H9 (cell line): Measurements from ENCODE around the gene KRT31. TPM values are rescaled to one million over a fixed set of nuclear protein-coding genes. Genes with fewer than 3 reads are reported as not detected.

Experiments
- DNase-seq: peaks from one replicate; pipeline ENCODE4 v3.0.0-alpha.2; 2017
- H2AFZ ChIP-seq: one replicate; pipeline ENCODE4 v1.6.1; 2013; ENCODE audit warnings: mild to moderate bottlenecking, low read length, control low read depth, moderate library complexity
- H2AK5ac ChIP-seq: 2 replicates; pipeline ENCODE4 v1.6.1; 2013; ENCODE audit warnings: low read length, control low read depth, mixed read lengths; ENCODE audit not compliant: insufficient read length
- H2BK120ac ChIP-seq: one replicate; pipeline ENCODE4 v1.6.1; 2013; ENCODE audit warnings: low read depth, mild to moderate bottlenecking, low read length, control low read depth, inconsistent platforms; ENCODE audit not compliant: poor library complexity, severe bottlenecking
- H2BK12ac ChIP-seq: 2 replicates; pipeline ENCODE4 v1.6.1; 2013; ENCODE audit warnings: low read length, control low read depth, mixed read lengths, low read depth; ENCODE audit not compliant: insufficient read length
- H2BK15ac ChIP-seq: 2 replicates; pipeline ENCODE4 v1.6.1; 2013; ENCODE audit warnings: low read depth, low read length, control low read depth
- H2BK20ac ChIP-seq: one replicate; pipeline ENCODE4 v1.6.1; 2013; ENCODE audit warnings: low read depth, mild to moderate bottlenecking, low read length, control low read depth, inconsistent platforms; ENCODE audit not compliant: poor library complexity, severe bottlenecking
- H2BK5ac ChIP-seq: 2 replicates; pipeline ENCODE4 v1.6.1; 2013; ENCODE audit warnings: low read length, control low read depth, mixed read lengths; ENCODE audit not compliant: insufficient read length
- H3K14ac ChIP-seq: 2 replicates; pipeline ENCODE4 v1.6.1; 2013; ENCODE audit warnings: low read length, control low read depth; ENCODE audit not compliant: insufficient read depth
- H3K18ac ChIP-seq: 2 replicates; pipeline ENCODE4 v1.6.1; 2013; ENCODE audit warnings: low read depth, mild to moderate bottlenecking, mixed read lengths, low read length, control low read depth; ENCODE audit not compliant: insufficient read length
- H3K23ac ChIP-seq: 2 replicates; pipeline ENCODE4 v1.6.1; 2013; ENCODE audit warnings: low read length, control low read depth, mixed read lengths, low read depth; ENCODE audit not compliant: insufficient read length
- H3K23me2 ChIP-seq: 2 replicates; pipeline ENCODE4 v1.6.1; 2013; ENCODE audit warnings: low read depth, mild to moderate bottlenecking, mixed read lengths, low read length, control low read depth; ENCODE audit not compliant: insufficient read length, poor library complexity, severe bottlenecking
- H3K27ac ChIP-seq: 2 replicates; pipeline ENCODE4 v1.5.1; 2013; ENCODE audit warnings: low read length, control low read depth, mixed read lengths, low read depth; ENCODE audit not compliant: insufficient read length
- H3K27me3 ChIP-seq: 2 replicates; pipeline ENCODE4 v1.6.1; 2013; ENCODE audit warnings: low read length, control low read depth, inconsistent platforms; ENCODE audit not compliant: insufficient read depth
- H3K4ac ChIP-seq: 2 replicates; pipeline ENCODE4 v1.6.1; 2013; ENCODE audit warnings: low read depth, mild to moderate bottlenecking, control low read depth, inconsistent platforms, low read length, moderate library complexity
- H3K4me1 ChIP-seq: 2 replicates; pipeline ENCODE4 v1.6.1; 2013; ENCODE audit warnings: low read length, control low read depth, inconsistent platforms; ENCODE audit not compliant: insufficient read depth
- H3K4me2 ChIP-seq: 2 replicates; pipeline ENCODE4 v1.6.1; 2013; ENCODE audit warnings: low read length, control low read depth, mixed read lengths; ENCODE audit not compliant: insufficient read length, insufficient read depth
- H3K56ac ChIP-seq: 2 replicates; pipeline ENCODE4 v1.6.1; 2013; ENCODE audit warnings: low read depth, mild to moderate bottlenecking, mixed read lengths, low read length, control low read depth; ENCODE audit not compliant: insufficient read length
- H3K79me1 ChIP-seq: 2 replicates; pipeline ENCODE4 v1.6.1; 2013; ENCODE audit warnings: low read depth, mild to moderate bottlenecking, moderate library complexity, low read length, control low read depth, inconsistent platforms; ENCODE audit not compliant: insufficient read depth, poor library complexity, severe bottlenecking
- H3K79me2 ChIP-seq: 2 replicates; pipeline ENCODE4 v1.6.1; 2013; ENCODE audit warnings: low read length, control low read depth, inconsistent platforms; ENCODE audit not compliant: insufficient read depth
- H3K9ac ChIP-seq: 2 replicates; pipeline ENCODE4 v1.6.1; 2013; ENCODE audit warnings: low read length, control low read depth, mixed read lengths; ENCODE audit not compliant: insufficient read length; ENCODE audit errors: extremely low read depth
- H3K9me3 ChIP-seq: one replicate; pipeline ENCODE4 v1.6.1; 2013; ENCODE audit warnings: low read depth, low read length, inconsistent platforms; ENCODE audit not compliant: control insufficient read depth
- H3T11ph ChIP-seq: one replicate; pipeline ENCODE4 v1.6.1; 2013; ENCODE audit warnings: mild to moderate bottlenecking, low read length, control low read depth, inconsistent platforms
- H4K20me1 ChIP-seq: one replicate; pipeline ENCODE4 v1.6.1; 2013; ENCODE audit not compliant: control insufficient read depth, insufficient read length, insufficient read depth
- H4K5ac ChIP-seq: 2 replicates; pipeline ENCODE4 v1.6.1; 2013; ENCODE audit warnings: low read depth, mild to moderate bottlenecking, mixed read lengths, low read length, control low read depth; ENCODE audit not compliant: insufficient read length
- H4K8ac ChIP-seq: replicated peaks from 2 replicates; pipeline ENCODE4 v1.6.1; 2013; ENCODE audit warnings: low read length, control low read depth, mixed read lengths, low read depth; ENCODE audit not compliant: insufficient read length
- H4K91ac ChIP-seq: 2 replicates; pipeline ENCODE4 v1.6.1; 2013; ENCODE audit warnings: low read depth, mild to moderate bottlenecking, moderate library complexity, mixed read lengths, low read length, control low read depth; ENCODE audit not compliant: insufficient read length
- H3K27ac Mint-ChIP-seq, 3 experiments: 2 replicates in 2 of 3; 3 replicates in 1 of 3; pipeline ENCODE4 v1.8.0; 2020 to 2021; ENCODE audit warnings: mixed read lengths in 3 of 3, mild to moderate bottlenecking in 1 of 3, moderate library complexity in 1 of 3
- H3K27me3 Mint-ChIP-seq: 2 replicates; pipeline ENCODE4 v1.8.0; 2021; ENCODE audit warnings: low read depth, mild to moderate bottlenecking, moderate library complexity, mixed read lengths
- H3K36me3 Mint-ChIP-seq, 3 experiments: 2 replicates in 2 of 3; 3 replicates in 1 of 3; pipeline ENCODE4 v1.8.0; 2020 to 2021; ENCODE audit warnings: low read depth in 3 of 3, mixed read lengths in 3 of 3; ENCODE audit not compliant: insufficient read depth in 1 of 3
- H3K4me1 Mint-ChIP-seq, 2 experiments: 2 replicates each; pipeline ENCODE4 v1.8.0; 2020; ENCODE audit warnings: mixed read lengths in 2 of 2
- H3K4me3 Mint-ChIP-seq, 2 experiments: 2 replicates in 1 of 2; 3 replicates in 1 of 2; pipeline ENCODE4 v1.8.0; 2020 to 2021; ENCODE audit warnings: mild to moderate bottlenecking in 2 of 2, mixed read lengths in 2 of 2, moderate library complexity in 1 of 2
- H3K9me3 Mint-ChIP-seq, 2 experiments: 2 replicates in 1 of 2; 3 replicates in 1 of 2; pipeline ENCODE4 v1.8.0; 2020; ENCODE audit warnings: mild to moderate bottlenecking in 2 of 2, mixed read lengths in 2 of 2, moderate library complexity in 1 of 2
- CTCF ChIP-seq: fragments of 200-600 bp; sonication (generic); conservative IDR thresholded peaks from 3 replicates; pipeline ENCODE4 v1.8.0; 2021; ENCODE audit warnings: antibody characterized with exemption, mild to moderate bottlenecking
- WGBS: extraction: QIAGEN DNeasy Blood & Tissue Kit; methylation state at CpG from one replicate; pipeline ENCODE4 v1.1.7; 2013; ENCODE audit warnings: missing lambda C conversion rate, low lambda C conversion rate, mixed read lengths; ENCODE audit not compliant: insufficient read length; ENCODE audit errors: extremely low coverage; 5-methylcytosine and 5-hydroxymethylcytosine counted together
- total RNA-seq: library from RNA; stranded (reverse); gene quantifications from 2 replicates; pipeline ENCODE4 v1.2.1, GENCODE V29; 2021

The KRT31 gene
- total RNA-seq, 1 experiment from 2014 or later: not detected

GRCh38 chr17:41396340-41396739 lies 1.1 kb downstream of the KRT31 start:
- no peaks in the 10 kb centered on the region for H3K79me1 ChIP-seq
- no peak overlapping the region for H4K91ac ChIP-seq
- H4K5ac ChIP-seq: no peak overlapping the region
- Mint-ChIP-seq H3K27me3 (peaks cover 4% of the 10 kb centered on the region), H3K4me3 (no peak overlapping the region), H3K9me3 (no peaks in the 10 kb centered on the region; a peak in 1 of 5 replicates), H3K36me3 (no peaks in the 10 kb centered on the region), H3K27ac (no peak overlapping the region; a peak in 1 of 7 replicates), H3K4me1 (0 out of 4 replicates have a peak, but pooled peaks cover 0 to 3% of the 10 kb centered on the region in 2 experiments)
- H3K4ac ChIP-seq: no peak overlapping the region
- no peak overlapping the region for H3K4me2 ChIP-seq
- DNase-seq: no peak
- H3K27me3 ChIP-seq: no peaks in the 10 kb centered on the region
- no peak overlapping the region for H3K23ac ChIP-seq
- H3K4me1 ChIP-seq: no peaks in the 10 kb centered on the region
- no peak overlapping the region for H3K27ac ChIP-seq
- no peak for TF ChIP-seq CTCF
- no peaks in the 10 kb centered on the region for H4K20me1 ChIP-seq
- H2AK5ac ChIP-seq: no peak overlapping the region
- no peak overlapping the region for H3K56ac ChIP-seq
- H2BK5ac ChIP-seq: no peak overlapping the region
- WGBS: no CpG with 5 or more reads among the region's 7 CpGs
- no peak overlapping the region for H3T11ph ChIP-seq
- H3K79me2 ChIP-seq: no peaks in the 10 kb centered on the region
- H3K9me3 ChIP-seq: no peaks in the 10 kb centered on the region
- no peak overlapping the region for H3K18ac ChIP-seq
- H2BK15ac ChIP-seq: no peak overlapping the region
- no peak overlapping the region for H2BK120ac ChIP-seq
- H2AFZ ChIP-seq: no peak overlapping the region
- no peak overlapping the region for H2BK12ac ChIP-seq
- no peak overlapping the region for H2BK20ac ChIP-seq
- H3K14ac ChIP-seq: no peak overlapping the region
- no peak overlapping the region for H4K8ac ChIP-seq
- no peaks in the 10 kb centered on the region for H3K23me2 ChIP-seq
- no peak overlapping the region for H3K9ac ChIP-seq
